ENCODE data around the gene GDI1. TPM values are rescaled to one million over a fixed set of nuclear protein-coding genes. Genes with fewer than 3 reads are reported as not detected.

GDI1 gene
- total RNA-seq, 1 donor from 2014 or later = 152 TPM

DNA sequence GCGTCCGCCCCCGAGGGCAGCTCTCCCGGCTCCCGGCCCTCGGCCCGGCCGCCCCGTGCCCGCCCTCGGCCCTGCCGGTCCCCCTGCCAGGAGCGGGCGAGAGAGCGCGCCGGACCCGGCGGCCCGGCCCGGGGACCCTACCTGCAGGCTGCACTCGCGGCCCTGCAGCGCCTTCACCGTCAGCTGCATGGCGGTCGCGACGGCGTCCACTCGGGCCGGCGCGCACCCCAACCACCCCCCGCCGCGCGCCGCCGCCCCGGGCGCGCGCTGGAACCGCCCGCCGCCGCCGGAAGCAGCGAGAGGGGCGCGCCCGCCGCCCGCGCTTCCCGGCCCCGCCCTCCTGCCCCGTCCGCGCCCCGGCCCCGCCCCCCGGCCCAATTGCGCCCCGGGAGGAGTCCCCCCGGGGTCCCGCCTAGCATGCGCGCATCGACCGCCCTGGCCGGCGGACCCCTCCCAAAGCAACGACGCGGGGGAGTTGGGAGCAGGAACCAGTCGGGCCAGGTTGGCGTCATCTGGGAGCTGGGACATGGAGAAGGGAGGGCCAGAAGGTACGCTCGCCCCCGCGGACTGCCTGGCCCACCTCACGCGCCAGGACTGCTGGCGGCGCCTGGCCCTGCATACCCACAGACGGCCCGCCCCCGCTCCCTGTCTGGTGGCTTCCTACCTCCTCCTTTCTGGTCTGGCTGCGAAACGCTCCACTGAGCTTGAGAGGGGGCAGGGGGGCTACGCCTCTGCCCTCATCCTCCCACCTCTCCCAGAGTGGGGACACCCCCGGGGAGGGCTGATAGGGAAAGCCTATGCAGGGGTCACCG, 49.6 kb downstream of the GDI1 start, which contains the start of gene UBL4A:
Gene UBL4A (minus strand): TSS at position 220 of the 812 bp plus-strand sequence. CDS start 31 bp downstream, at position 189.
- Mint-ChIP-seq H3K27me3 (ENCODE audit: low read depth) (no peaks in the 10 kb centered on the region), H3K4me3 (ENCODE audit: unreplicated experiment) (peak within 1 kb of the TSS; percentile 68), H3K4me1 (ENCODE audit: low read depth) (peaks cover 16% of the 10 kb centered on the region), H3K27ac (ENCODE audit: unreplicated experiment) (peak within 1 kb of the TSS; percentile 12), H3K9me3 (ENCODE audit: low read depth) (peaks cover 4% of the 10 kb centered on the region), H3K36me3 (ENCODE audit: low read depth) (peaks cover 7% of the 10 kb centered on the region)
- DNase-seq (ENCODE audit: low spot score) = no peak
- TF ChIP-seq, protein P1, sequence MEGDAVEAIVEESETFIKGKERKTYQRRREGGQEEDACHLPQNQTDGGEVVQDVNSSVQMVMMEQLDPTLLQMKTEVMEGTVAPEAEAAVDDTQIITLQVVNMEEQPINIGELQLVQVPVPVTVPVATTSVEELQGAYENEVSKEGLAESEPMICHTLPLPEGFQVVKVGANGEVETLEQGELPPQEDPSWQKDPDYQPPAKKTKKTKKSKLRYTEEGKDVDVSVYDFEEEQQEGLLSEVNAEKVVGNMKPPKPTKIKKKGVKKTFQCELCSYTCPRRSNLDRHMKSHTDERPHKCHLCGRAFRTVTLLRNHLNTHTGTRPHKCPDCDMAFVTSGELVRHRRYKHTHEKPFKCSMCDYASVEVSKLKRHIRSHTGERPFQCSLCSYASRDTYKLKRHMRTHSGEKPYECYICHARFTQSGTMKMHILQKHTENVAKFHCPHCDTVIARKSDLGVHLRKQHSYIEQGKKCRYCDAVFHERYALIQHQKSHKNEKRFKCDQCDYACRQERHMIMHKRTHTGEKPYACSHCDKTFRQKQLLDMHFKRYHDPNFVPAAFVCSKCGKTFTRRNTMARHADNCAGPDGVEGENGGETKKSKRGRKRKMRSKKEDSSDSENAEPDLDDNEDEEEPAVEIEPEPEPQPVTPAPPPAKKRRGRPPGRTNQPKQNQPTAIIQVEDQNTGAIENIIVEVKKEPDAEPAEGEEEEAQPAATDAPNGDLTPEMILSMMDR (IDR thresholded peaks at IDR 0.05) = no peak

DNA sequence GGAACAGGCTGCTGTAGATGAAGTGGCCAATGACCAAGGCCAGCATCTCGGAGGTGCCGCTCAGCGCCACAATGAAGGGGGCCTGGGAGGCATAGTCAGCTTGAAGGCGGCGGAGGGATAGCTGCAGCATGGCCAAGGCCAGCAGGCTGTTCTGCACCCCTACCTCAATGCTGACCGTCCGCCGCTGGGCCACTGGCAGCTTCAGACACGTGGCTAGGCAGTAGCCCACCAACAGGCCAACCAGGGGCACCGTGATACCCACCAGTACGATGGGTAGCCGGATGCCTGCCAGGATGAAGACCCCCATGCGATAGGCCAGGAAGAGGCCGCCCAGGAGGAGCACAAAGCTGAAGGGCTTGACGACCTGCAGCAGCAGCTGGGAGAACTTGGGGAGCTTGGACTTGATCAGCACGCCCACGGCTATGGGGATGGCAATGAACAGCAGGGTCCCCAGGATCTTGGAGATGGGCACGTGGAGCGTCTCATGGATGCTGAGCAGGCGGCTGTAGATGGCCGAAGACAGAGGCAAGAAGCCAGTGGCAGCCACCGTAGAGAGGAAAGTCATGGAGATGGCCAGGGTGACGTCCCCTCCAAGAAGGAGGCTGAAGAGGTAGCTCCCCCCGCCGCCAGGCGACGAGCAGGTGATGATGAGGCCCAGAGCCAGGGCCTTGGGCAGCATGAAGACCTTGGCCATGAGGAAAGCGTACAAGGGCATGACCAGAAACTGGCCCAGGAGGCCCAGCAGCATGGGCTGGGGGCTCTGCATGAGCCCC, 50.8 kb downstream of the GDI1 start:
- H3K27ac Mint-ChIP-seq (ENCODE audit: unreplicated experiment) = no peak overlapping the region
- H3K27me3 Mint-ChIP-seq (ENCODE audit: low read depth) = no peaks in the 10 kb centered on the region
- TF ChIP-seq, protein P1 (IDR thresholded peaks at IDR 0.05) = no peak
- no peak overlapping the region for H3K4me3 Mint-ChIP-seq (ENCODE audit: unreplicated experiment)
- H3K4me1 Mint-ChIP-seq (ENCODE audit: low read depth) = peaks cover 16% of the 10 kb centered on the region
- H3K9me3 Mint-ChIP-seq (ENCODE audit: low read depth) = peaks cover 4% of the 10 kb centered on the region
- no peak for DNase-seq (ENCODE audit: low spot score)
- peaks cover 7% of the 10 kb centered on the region for H3K36me3 Mint-ChIP-seq (ENCODE audit: low read depth)

DNA sequence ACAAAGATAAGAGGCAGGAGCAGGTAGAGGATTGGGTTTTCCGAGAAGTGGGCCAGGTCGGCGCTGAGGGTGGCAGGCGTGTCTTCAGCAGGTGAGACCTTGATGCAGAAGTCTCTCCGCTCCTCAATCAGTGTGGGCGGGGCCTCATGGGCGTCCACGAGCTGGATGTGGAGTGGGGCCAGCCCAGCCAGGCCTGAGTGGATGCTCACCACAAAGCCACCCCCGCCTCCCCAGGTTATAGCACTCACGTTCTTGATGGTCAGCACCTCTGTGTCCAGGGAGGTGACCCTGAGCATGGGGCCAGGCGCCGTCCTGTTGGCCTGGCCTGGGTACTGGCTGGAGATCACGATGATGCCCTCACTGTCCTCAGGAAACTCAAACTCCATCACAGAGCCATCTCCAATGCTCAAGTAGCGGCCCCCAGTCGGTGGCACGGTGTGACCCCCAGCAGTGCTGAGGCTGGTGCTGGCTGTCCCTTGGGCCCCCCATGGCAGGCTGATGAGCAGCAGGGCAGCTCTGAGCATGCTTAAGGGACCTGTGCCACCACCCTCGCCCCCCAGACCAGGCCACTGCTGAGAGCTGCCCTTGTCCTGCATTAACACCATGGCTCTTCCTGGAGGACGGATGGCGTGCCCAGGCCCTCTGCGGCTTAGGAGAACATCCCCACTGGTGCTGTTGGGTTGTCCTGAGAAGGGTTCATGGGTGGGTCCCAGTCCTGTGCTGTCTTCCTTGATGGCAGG, 51.6 kb downstream of the GDI1 start:
- H3K27ac Mint-ChIP-seq (ENCODE audit: unreplicated experiment) = no peak overlapping the region
- H3K27me3 Mint-ChIP-seq (ENCODE audit: low read depth) = no peaks in the 10 kb centered on the region
- no peak overlapping the region for H3K4me3 Mint-ChIP-seq (ENCODE audit: unreplicated experiment)
- no peak for DNase-seq (ENCODE audit: low spot score)
- peaks cover 1% of the 10 kb centered on the region for H3K9me3 Mint-ChIP-seq (ENCODE audit: low read depth)
- peaks cover 5% of the 10 kb centered on the region for H3K36me3 Mint-ChIP-seq (ENCODE audit: low read depth)
- TF ChIP-seq, protein P1 (IDR thresholded peaks at IDR 0.05) = no peak
- H3K4me1 Mint-ChIP-seq (ENCODE audit: low read depth) = peaks cover 16% of the 10 kb centered on the region

DNA sequence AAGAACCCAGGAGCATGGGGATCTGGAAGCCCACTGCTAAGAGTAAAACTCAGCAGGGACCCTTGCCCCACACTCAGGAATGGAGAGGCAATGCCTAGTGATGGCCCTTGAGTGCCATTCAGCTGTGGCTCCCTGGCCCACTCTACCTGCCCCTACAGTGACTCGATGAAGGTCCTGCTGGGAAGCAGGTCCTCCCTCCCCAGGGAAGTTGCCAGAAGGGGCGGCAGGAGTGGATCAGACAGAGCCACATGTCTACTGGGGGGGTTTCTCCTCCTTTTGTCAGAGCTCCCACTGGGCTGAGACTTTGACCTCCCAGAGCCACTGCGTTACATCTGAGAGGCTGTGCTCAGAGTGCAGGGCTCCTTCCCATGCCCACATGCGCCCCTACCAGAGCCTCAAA, 52.2 kb downstream of the GDI1 start:
- DNase-seq (ENCODE audit: low spot score) = no peak
- H3K27ac Mint-ChIP-seq (ENCODE audit: unreplicated experiment) = peak overlapping the region; percentile 88
- TF ChIP-seq, protein P1 (IDR thresholded peaks at IDR 0.05) = no peak
- no peaks in the 10 kb centered on the region for H3K27me3 Mint-ChIP-seq (ENCODE audit: low read depth)
- H3K4me1 Mint-ChIP-seq (ENCODE audit: low read depth) = peaks cover 16% of the 10 kb centered on the region
- peaks cover 4% of the 10 kb centered on the region for H3K36me3 Mint-ChIP-seq (ENCODE audit: low read depth)
- peak overlapping the region; percentile 78 for H3K4me3 Mint-ChIP-seq (ENCODE audit: unreplicated experiment)
- no peaks in the 10 kb centered on the region for H3K9me3 Mint-ChIP-seq (ENCODE audit: low read depth)

DNA sequence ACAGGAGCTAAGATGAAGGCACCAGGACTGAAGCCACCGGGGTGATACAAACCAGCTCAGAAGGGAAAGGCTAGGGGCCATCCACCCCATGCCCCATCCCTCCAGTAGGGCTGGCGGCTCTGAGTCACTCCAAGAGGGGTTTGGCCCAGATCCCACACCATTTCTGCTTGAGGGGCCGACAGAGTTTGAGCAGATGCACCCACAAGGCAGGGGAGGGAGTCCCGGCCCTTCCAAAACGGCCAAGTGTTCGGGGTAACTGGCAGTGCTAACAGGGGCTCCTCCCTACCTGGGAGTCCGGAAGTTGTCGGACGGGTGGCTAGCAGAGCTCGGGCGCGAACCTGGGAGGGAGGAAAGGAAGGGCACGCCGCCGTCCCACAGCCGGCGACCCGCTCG, 53.1 kb downstream of the GDI1 start:
- peak overlapping the region; percentile 88 for H3K27ac Mint-ChIP-seq (ENCODE audit: unreplicated experiment)
- H3K9me3 Mint-ChIP-seq (ENCODE audit: low read depth) = no peaks in the 10 kb centered on the region
- TF ChIP-seq, protein P1 (IDR thresholded peaks at IDR 0.05) = no peak
- no peaks in the 10 kb centered on the region for H3K27me3 Mint-ChIP-seq (ENCODE audit: low read depth)
- H3K4me3 Mint-ChIP-seq (ENCODE audit: unreplicated experiment) = peak overlapping the region; percentile 78
- peaks cover 16% of the 10 kb centered on the region for H3K4me1 Mint-ChIP-seq (ENCODE audit: low read depth)
- H3K36me3 Mint-ChIP-seq (ENCODE audit: low read depth) = peaks cover 4% of the 10 kb centered on the region
- no peak for DNase-seq (ENCODE audit: low spot score)

Data from chondrocyte (in vitro differentiated cells).